ENCODE measurements around the gene ST14.

The ST14 gene

DNA sequence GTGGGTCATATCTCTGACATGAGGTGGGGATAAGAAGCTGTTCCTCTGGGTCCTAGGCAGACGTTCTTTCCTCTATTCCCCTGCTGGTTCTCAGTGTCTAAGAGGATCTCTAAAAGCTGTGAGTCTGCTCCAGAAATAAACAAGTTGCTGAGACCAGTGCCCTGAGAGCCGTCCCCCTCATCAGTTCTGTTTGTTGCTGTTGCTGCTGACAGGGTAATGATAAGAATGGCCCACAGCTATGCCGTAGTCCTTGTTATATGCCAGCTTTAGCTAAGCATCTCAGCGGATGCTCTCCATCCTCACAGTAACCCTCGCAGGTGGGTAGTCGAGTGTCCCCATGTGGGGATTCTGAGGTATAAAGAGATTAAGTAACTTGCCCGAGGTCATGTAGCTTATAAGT lies 23.5 kb upstream of the ST14 start:
- DNase-seq (ENCODE audit: low read depth), result no peak

DNA sequence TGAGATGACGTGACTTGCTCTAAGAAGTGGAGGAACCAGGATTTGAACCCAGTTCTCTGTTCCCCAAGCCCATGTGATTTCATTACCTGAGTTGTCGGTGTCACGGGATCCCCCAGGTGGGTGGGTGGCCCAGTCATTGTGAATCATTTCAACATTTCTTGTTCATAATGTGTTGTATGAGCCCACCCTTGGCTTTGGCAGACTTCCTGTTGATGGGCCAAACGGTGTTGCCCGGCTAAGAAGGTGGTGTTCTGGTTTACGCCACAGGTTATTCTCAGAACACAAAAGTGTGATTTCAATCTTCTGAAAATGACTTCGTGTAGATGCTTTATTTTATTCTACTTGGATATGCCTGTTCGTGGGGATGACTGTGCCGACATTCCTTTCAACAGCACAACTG lies 21.6 kb upstream of the ST14 start:
- DNase-seq (ENCODE audit: low read depth), result no peak

DNA sequence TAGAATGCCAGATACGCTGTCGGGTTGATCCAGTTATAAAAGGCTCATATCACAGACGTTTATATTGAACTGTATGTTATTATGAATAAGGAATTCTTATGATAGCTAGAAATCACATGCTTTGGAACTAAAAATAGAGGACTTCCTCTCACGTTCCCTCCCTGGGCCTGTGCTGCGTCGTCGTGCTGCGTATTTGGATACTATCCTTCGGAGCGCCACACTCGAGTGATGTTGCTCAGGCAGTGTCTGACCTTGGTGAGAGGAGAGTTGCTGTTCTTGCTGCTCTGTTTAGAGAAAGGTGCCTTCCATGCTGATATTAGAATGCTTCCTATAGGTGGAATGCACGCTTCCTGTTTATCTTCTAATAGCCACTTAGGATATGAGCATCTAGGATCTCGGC lies 20.2 kb upstream of the ST14 start:
- no peak for DNase-seq (ENCODE audit: low read depth)

DNA sequence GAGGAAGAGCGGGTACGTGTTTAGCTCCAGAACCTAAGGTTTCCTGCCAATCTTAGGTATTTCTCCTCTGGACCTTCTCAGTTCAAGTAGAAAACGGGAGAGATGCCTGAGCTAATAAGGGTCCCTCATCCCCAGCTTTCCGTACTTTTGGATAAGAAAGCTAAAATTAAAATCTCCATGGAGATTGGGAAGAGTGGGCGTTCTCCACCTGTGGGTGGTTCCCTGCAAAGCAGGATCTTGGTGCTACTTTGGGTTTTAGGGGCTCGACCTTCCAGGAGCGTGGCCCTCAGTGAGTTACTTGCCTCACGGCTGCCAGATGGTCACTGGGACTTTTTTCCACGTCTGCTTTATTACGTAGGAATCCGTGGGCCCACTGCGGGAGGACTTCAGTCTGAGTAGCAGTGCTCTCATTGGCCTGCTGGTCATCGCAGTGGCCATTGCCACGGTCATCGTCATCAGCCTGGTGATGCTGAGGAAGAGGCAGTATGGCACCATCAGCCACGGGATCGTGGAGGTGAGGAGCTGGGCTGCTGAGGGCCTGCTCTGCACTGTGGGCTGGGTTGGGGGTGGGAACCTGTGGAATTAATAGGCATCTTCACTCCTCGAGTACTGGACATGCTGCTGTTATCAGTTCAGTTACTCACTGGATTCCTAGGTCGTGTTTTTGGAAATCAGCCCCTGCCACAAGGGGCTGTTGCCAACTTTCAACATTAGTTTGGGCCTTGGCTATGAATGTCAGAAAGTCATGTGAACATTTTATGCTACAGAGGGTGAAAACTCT lies 17.8 kb upstream of the ST14 start:
- DNase-seq (ENCODE audit: low read depth), result no peak

DNA sequence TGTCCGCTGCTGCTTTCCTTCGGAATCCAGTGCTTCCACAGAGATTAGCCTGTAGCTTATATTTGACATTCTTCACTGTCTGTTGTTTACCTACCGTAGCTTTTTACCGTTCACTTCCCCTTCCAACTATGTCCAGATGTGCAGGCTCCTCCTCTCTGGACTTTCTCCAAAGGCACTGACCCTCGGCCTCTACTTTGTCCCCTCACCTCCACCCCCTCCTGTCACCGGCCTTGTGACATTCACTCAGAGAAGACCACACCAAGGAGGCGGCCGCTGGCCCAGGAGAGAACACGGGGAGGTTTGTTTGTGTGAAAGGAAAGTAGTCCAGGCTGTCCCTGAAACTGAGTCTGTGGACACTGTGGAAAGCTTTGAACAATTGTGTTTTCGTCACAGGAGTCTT lies 15.4 kb upstream of the ST14 start:
- DNase-seq (ENCODE audit: low read depth), result no peak

DNA sequence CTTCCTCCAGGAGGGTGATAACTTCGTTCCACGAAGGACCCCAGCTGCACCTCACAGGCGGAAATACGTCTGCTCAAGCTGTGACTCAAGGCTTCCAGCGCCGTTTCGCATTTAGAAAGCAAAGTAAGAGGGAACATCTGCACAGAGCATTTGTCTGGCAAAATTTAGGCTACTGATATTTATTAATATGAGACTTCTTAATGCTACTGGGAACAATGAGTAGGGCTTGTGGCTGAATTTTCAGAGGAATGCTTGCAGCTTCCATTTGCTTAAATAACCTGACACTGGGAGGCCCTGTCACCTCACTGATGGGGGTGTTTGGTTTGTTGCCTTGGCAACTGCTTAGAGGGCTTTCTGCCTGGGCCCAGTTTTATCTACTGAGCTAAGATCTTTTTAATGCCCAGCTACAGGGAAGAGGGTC lies 14.7 kb upstream of the ST14 start:
- no peak for DNase-seq (ENCODE audit: low read depth)

DNA sequence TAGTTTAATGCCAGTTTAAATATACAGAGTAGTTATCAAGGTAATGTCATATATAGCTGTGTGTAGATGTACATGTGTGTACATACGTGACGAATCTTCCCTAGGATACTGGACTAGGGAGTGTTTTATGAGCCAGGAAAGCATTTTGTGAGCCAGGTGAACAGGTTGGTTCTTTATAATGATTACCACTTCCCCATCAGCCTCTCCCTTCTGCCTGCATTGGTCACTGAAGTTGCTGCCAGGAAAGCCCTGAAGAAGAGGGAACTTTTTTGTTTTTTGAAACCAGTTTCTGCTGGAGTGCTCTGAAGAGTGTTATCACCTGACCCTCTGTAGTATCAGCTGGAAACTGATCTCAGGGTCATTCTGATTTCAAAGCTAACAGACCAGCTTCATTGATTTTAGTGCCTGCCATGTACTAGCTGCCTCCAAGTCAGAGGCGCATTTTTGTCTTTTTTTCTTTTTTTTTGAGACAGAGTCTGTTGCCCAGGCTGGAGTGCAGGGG lies 14.2 kb upstream of the ST14 start:
- DNase-seq (ENCODE audit: low read depth), result no peak

DNA sequence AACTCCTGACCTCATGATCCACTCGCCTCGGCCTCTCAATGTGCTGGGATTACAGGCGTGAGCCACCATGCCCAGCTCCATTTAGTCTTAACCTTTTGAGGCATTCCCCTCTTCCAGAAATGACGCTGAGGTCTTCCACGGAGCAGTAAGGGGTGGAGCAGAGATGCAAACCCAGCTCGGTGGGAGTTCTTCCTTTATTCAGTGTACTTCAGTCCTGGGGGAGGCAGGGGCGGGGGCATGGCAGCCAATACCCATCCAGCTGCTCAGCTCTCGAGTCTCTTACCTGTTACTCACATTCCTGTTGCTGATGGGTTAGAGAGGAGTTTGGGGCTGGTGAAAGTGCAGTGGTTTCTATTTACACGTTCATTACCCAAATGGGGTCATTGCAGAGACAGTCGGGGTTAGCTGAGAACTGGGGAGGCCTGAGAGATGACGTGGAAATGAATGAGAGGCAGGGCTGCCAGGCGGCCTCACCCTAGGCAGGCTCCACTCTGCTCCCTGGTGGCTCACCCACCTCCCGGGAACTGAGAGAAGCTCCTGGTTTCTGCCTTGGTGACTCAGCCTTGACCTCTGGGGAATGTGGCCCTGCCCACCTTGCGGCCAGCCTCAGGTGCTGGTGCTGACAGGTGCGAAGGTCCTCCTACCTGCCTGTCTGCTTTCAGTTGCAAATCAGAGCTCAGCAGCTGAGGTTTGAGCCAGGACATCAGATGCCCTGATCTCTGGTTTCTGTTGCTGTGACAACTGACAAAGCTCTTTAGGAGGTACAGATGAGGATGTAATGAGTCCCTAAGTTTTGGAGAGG lies 13.4 kb upstream of the ST14 start:
- no peak for DNase-seq (ENCODE audit: low read depth)

DNA sequence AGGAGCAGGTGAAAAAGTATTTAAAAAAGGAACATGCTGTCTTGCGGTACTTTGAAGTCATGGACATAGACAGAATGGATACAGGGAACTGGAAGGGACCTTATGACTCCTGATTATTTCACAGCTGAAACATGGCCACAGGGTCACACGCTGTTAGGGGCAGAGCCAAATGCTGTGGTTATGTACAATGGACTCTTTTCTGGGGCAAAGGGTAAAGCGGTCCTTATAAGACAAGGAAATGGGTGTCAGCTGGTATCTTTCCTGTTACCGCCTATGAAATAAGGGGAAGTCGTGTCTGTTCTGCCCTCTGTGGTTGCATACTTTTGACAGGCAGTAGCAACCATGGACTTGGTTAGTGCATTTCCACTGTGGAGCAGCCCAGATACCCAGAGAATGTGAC lies 12.8 kb upstream of the ST14 start:
- no peak for DNase-seq (ENCODE audit: low read depth)

DNA sequence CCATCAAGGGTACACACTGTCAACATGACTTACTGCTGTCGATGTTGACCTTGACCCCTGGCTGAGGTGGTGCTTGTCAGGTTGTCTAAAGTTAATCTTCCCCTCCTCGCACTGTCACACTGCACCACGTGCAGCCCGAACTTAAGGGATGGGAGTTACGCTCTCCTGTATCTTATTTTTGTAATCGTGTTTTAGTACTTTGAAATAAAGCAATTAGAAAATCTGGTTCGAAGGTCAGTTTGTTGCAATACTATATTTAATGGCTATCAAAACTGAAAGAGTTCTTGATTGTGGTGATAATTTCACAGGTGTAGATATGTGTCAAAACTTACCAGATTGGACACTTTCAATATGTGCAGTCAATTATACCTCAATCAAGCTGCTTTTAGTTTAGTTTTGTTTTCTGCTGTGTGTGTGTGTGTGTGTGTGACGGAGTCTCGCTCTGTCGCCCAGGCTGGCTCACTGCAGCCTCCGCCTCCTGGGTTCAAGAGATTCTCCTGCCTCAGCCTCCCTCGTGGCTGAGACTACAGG lies 10.7 kb upstream of the ST14 start:
- DNase-seq (ENCODE audit: low read depth), result no peak

DNA sequence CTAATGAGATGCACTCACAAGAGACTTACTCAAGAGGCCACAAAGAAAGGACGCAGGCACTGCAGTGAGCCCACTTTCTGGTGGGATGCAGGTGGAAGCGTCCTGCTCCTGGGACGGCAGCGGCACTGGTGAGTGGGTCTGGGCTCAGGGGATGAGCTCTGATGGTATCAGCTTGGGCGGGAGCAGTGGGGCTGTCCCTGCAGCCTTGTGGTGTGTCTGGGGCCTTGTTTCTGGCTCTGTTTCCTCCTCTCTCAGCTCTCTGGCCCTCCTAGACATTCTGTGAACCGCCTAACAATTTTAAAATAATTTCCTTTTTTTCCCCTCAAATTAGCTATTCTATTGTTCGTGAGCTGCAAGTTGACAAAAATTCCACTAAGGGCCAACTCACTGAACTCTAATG lies 8.8 kb upstream of the ST14 start:
- no peak for DNase-seq (ENCODE audit: low read depth)

DNA sequence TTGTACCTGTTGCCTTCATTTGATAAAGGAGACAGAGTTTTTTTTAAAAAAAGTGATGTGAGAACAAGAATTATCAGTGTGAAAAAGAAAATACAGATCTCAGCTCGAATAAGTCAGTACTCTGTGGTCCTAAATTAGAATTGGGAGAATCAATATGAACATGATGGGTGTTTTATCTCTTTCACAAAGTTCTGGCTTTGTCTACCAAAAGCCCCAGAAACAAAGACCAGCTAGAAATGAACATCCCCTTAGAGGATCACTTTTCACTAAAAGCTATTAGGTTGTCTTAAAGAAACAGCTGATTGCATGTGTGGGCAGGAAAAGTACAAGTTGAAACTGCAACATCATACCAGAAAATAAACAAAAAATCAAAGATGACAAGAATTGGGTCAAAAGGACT lies 8.4 kb upstream of the ST14 start:
- DNase-seq (ENCODE audit: low read depth), result no peak

DNA sequence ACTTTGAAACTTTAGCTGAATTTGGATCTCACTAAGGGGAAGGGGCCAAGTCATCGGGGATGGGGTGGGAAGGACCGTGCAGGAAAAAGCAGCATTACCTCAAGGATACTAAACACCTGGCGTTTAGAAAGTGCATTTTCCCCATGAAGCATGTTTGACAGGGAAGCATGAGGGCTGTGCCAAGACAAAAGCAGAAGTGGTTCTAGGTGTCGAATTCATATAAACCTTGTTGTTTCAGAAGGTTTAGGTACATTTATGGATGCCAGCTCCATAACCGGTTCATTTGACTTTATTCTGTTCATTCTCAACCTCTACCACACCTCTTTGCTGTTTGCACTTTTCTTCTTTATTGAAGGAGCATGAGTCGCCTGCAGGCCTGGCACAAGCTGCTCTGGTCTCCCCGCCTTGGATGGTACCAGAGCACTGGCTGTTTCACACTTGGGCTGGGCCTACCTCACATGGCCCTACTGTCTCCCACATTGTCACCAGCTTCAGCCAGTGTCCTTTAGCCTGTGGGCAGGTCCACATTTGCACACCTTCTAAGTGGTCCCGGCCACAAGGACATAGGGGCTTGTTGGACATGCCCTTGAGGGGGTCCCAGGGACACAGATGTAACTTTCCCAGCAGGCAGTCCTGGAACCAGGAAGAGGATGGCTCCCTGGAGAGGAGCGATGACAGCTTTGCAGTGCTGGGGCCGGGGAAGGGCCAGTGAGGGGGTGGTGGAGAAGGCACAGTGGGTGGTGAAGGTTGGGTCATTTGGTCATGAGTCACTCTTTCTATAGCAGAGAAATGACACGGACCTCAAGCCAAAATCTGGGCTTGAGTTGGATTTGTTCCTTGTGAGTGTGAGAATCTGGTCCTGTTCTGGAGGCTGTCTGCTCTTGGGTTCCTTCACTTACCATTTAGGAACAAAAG lies 3.2 kb upstream of the ST14 start:
- no peak for DNase-seq (ENCODE audit: low read depth)

DNA sequence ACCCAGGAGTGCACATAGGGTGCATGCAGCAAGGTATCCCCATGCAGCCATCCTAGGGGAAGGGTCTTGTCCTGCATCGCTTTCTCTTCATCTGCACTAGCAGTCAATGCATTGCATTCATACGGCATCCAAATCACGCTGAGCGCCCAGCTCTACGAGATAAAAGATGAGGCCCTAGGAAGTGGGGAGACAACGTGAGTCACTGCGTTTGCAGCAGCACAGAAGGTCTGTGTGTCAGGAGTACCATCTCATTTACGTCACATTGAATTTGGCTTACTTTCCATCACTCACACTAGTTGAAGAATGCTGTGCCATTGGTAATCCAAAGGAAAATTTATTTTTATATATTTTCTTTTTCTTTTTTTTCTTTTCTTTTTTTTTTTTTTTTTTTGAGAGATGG lies 2.5 kb upstream of the ST14 start:
- DNase-seq (ENCODE audit: low read depth), result no peak

DNA sequence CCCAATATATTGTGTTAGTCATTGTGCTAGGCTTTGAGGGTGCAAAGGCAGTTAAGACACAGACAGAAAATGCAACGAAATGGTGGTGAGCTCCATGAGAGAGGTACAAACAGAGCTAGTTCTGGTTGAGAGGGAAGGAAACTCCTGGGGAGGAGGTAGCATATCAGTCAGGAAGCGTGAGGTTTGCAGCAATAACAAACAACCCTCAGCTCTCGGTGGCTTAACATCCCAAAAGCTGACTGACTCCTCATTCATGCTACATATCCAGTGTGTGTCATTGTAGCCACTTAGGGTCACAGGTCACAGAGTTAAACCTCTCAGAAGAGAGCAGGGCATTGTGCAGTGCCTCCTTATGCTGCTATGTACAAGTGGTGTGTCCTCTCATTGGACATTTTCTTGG lies 1.7 kb upstream of the ST14 start:
- no peak for DNase-seq (ENCODE audit: low read depth)

DNA sequence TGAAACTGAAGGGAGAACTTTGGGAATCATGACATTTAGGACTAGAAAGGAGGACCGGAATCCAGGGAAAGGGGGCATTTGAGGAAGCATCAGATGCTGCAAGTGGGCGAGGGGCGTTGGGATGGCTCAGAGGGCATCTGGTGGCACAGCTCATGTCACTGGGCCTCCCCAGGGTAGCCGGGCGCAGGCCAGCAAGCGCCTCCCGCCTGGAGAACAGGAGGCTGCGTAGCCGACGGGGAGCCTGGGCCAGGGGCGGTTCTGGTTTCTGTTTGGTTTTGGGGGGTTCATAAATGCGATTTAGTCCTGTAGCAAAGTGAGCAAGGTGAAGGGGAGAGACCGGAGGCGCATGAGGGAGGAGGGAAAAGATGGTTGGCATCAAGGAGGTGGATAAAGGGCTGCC lies 443 bp upstream of the ST14 start:
- no peak for DNase-seq (ENCODE audit: low read depth)

DNA sequence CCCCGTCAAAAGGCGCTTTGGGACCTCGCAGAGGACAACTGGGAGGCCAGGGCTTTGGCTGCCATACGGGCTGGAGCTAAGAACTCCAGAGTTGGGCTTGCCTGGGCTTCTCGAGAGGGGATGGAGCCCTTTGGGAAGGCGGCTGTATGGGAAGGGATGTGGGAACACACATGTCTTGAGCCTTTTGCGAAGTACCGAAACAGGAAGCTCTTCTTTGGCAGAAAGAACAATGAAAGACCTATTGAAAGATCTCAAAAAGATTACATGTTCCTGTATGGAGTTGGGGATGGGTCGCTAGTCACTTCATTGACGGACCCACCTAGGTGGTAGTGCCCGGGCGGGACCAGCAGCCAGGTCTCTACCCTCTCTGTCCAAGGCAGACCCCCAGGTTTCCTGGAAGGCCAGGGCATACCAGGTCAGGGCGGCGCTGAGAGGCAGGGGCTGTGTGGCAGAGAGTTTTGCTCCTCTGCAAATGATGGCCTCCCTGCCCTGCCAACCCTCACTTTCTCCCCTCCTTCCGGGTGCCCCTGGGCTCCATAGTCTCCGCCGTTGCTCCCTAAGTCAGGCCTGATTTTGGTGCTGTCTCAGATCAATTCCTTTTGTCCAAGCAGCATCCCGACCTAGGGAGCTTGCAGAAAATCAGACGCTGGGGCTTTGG lies 1.0 kb downstream of the ST14 start:
- no peak for DNase-seq (ENCODE audit: low read depth)

DNA sequence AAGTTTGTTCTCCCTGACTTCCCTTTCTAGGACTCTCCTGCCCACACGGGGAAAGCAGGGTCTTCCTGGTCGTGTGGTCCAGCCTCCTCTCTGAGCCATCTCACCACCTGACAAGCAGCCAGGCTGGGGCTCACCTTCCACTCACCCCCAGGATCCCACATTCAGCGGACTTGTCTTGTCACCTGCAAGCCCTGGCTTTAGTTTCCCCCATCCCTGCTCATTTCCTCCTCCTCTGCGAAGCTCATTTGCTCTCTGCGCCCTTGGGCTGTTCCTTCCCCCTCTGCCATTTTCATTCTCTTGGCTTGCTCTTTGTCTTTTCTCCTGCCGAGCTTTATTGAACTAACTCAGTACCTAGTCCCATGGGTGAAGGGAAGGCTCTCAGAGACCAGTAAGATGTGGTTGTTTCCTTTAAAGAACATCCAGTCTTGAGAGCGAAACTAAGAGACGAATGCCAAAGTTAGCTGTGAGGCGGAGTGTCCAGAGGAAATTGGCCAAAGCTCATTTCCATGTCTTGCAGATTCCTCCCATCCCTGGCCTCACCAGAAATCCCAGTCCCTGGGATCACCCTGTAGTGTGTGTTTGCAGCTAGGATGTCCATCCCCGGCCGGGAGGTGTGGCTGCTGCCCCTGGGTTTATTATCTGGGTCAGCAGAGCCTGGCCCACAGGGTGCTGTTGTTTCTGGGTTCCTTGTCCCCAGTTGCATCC lies 2.0 kb downstream of the ST14 start:
- no peak for DNase-seq (ENCODE audit: low read depth)

DNA sequence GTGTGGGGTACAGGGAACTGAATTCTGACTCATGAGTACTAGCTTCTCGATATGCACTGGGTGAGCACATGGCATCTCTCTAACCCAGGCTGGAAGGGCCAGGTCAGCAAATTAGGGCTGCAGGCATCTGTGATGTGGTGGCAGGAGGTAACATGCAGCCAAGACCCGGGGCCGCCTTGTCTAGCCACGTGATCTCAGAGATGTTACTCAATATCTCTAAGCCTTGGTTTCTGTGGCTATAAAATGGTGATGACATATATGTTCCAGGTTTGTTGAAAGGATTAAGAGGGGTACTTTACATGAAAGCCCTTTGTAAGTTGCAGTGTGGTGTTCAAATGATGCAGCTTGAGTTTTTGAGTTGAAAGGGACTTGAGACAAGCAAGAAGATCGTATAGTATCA lies 3.2 kb downstream of the ST14 start:
- DNase-seq (ENCODE audit: low read depth), result no peak

DNA sequence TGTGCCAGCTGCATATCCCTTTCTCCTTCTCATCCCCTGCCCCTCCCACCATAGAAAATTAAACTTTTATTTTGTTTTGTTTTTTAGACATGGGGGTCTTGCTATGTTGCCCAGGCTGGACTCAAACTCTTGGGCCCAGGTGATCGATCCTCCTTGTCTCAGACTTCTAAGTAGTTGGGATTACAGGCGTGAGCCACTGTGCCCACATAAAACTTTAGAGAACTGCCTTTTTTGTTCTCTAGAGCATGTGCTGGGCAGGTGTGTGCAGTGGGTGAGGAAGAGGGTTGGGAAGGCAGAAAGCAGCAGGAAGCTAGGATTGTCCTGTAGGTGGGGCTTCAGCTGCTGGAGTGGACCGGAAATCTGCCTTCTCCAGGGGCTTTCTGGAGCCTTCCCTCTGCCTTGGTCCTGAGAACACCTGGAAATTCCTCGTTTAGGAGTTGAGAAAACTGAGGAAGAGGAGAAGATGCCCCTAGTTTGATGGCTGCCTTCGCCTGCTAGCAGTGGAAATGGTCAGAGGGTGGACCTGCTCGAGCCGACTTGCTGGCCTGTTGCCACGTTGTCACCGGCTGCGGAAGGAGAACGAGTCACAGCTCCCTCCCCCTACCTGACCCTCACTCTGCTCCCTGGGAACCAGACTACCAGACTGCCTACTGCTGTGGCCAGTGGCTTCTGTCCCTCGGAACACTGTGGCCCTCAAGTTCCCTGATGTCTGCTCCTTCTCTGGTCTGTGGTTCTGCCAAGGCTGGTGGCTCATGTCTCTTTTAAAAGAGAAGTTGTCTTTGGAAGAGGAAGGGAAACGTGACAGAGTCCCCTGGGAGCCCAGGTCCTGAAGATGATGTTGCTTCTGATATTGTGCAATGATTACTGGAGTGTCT lies 4.0 kb downstream of the ST14 start:
- DNase-seq (ENCODE audit: low read depth), result no peak
